ENCODE results near the gene SIK2.

The SIK2 gene

DNA sequence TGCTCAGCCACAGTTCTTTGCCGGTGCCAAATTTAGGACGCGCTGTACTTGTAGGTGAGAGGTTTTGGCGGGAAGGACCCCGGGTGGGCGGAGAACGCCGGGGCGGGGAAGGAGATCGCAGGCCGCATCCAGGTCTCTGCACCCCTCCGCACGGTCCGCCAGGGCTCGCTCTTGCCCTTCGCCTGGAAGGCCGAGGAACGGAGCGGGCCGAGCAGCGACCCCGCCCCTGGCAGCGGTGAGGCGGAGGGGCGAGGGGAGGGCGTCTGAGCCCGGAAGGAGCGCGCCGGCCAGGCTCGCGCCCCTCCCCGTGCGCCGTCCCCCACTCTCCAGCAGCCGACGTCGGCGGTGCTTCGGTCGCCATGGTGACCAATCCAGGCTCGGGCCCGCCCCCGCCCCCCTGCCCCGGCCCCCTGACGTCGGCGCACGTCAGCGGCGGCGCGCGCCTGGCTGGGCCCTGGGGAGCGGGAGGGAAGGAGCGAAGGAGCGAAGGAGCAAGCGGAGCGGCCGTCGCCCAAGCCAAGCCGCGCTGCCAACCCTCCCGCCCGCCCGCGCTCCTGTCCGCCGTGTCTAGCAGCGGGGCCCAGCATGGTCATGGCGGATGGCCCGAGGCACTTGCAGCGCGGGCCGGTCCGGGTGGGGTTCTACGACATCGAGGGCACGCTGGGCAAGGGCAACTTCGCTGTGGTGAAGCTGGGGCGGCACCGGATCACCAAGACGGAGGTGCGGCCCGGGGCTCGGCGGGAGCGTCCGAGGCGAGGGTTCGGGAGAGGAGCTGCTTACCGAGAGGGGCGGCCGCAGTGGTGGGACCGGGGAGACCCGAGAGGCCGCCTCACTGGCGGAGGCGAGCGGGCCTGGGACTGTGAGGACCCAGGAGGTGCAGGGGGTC, at the start of gene SIK2:
Gene SIK2, plus strand, starts transcription at position 471 of the 886 bp plus-strand sequence. Its CDS starts 115 bp downstream, at position 586.
- peak; percentile 99 for DNase-seq (ENCODE audit: low spot score)

DNA sequence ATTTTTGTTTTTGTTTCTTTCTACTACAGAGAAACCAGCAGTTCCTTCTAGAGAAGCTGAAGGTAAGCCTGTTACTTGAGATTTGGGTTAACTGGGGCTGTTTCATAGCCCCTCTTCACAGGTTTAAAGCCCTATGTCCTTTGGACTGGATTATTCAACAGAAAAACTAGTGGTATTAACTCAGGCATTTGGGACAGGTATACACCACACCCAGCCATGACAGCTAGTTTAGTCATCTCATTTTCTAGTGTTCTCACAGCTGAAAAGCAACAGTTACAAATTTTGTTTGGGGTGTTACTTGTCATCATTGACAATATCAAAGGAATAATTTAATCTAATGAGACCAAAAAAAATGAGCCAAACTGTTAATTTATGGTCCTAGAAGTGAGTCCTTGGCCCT, 47.7 kb upstream of the SIK2 start:
- DNase-seq (ENCODE audit: low spot score), result no peak

DNA sequence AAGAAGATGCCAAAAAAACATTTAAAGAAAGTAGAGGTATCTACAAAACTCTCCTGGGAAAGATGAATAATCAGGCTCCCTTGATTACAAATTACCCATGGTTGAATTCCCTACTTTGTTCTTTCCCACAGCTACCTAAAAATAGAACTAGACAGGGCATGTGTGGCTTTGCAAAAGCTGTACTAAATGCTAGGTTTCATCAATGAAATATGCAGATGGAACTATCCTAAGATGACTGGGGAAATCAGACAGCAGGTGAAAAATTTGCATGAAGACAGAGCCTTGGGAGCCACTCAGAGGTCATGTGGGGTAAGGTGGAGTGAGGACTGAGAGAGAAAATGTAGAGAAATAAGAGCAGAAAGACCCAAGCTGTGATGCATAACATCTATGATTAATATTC, 47.0 kb upstream of the SIK2 start:
- DNase-seq (ENCODE audit: low spot score), result no peak

DNA sequence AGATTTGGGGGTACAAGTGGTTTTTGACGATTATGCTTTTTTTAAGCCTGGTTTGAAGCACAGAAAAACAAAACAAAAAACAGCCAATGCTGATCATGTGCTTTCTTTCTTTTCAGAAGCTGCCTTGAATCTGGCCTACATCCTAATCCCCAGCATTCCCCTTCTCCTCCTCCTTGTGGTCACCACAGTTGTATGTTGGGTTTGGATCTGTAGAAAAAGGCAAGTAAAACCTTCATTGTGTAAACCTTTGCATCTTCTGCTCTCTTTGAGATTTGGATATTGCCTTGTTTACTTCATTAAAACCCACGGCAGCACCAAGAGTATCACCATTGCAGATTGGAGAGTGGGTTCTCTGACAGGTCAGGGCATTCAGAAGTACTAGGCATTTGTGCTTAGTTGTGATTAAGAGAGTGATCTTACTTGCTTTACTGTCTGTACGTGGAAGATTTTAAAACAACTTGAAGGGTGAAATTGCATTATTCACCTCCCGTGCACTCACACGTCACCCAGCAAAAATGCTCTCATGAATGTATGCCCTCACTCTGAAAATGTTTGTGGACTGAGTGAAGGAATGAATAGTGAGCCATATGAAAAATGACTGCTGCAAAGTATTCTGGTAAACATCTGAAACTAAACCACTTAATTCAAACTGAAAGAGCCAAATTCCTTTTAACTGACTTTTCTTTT, 44.7 kb upstream of the SIK2 start:
- DNase-seq (ENCODE audit: low spot score), result no peak

DNA sequence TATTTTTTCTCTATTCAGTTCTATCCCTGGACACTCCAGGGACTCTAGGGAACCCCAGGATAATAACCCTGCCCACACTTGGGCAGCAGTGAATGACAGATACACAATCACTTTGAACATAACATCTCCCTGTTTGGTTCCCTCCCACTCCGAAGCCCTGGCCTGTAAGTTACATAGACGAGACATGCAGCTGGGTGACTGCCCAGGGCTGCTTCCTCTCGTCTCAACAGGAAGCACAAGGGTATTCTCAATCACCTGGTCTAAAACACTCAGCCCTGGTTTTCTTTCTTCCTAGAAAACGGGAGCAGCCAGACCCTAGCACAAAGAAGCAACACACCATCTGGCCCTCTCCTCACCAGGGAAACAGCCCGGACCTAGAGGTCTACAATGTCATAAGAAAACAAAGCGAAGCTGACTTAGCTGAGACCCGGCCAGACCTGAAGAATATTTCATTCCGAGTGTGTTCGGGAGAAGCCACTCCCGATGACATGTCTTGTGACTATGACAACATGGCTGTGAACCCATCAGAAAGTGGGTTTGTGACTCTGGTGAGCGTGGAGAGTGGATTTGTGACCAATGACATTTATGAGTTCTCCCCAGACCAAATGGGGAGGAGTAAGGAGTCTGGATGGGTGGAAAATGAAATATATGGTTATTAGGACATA, 42.3 kb upstream of the SIK2 start:
- no peak for DNase-seq (ENCODE audit: low spot score)

DNA sequence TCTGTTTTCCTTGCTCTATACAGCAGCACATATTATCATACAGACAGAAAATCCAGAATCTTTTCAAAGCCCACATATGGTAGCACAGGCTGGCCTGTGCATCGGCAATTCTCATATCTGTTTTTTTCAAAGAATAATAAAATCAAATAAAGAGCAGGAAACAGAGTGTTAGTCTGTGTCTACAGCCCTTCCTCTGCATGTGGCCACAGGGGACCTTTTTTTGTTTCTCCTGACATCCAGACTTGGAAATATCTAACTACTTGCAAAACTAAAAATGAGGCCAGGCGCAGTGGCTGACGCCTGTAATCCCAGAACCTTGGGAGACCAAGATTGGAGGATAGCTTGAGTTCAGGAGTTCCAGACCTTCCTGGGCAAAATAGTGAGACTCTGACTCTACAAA, 41.4 kb upstream of the SIK2 start:
- no peak for DNase-seq (ENCODE audit: low spot score)

DNA sequence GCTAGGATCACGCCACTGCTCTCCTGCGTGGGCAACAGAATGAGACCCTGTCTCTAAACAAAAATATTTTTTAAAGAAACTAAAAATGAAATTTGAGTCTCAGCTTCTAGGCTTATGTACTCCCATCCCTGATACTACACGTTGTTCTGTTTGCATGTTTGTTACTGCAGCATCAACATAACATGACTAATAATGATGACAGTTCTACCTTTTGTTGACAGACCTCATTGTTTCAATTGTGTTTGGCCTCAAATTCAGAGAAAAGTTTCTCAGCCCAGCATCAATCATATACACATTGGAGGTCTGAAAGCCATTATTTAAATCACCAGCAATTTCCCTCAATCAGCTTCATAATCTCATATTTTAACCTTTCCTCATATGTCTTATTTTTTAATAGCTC, 40.9 kb upstream of the SIK2 start:
- DNase-seq (ENCODE audit: low spot score), result no peak

DNA sequence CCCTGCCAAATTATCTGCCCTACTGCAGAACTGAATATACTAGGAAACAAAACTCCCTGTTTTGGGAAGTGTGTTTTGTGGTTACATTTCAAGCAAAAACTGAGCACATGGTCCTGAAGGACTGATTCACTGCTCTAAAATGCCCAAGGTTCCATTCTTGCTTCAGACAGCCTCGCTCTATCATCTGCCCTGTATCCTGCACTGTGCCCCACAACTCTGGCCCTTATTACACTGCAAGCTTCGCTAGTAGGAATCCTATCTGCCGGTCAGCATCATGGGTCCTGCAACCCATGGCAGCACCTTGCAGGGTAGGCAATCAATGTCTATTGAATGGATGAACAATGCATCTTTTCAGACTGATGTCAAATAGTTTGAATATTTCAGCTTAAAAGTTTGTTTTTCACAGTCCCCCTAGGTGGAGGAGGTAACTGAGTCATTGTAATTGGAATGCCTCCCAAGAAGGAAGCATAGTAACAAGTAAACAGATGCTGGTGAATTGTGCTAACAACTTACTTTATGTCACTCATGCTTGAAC, 40.4 kb upstream of the SIK2 start:
- no peak for DNase-seq (ENCODE audit: low spot score)

DNA sequence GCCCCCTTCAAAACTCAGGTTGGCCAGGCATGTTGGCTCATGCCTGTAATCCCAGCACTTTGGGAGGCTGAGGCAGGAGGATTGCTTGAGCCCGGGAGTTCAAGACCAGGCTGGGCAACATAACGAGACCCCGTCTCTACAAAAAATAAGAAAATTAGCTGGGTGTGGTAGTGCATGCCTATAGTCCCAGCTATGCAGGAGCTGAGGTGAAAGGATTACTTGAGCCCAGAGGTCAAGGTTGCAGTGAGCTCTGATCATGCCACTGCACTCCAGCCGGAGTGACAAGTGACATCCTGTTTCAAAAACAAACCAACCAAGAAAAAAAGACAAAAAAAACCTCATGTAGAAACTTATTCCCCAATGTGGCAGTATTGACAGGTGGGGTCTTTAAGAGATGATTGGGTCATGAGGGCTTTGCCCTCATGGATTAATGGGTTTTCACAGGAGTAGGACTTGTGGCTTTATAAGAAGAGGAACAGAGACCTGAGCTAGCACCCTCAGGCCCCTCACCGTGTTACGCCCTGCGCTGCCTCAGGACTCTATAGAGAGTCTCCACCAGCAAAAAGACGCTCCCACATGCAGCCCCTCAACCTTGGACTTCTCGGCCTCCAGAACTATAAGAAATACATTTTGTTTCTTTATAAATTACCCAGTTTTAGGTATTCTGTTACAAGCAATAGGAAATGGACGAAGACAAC, 39.4 kb upstream of the SIK2 start:
- no peak for DNase-seq (ENCODE audit: low spot score)

DNA sequence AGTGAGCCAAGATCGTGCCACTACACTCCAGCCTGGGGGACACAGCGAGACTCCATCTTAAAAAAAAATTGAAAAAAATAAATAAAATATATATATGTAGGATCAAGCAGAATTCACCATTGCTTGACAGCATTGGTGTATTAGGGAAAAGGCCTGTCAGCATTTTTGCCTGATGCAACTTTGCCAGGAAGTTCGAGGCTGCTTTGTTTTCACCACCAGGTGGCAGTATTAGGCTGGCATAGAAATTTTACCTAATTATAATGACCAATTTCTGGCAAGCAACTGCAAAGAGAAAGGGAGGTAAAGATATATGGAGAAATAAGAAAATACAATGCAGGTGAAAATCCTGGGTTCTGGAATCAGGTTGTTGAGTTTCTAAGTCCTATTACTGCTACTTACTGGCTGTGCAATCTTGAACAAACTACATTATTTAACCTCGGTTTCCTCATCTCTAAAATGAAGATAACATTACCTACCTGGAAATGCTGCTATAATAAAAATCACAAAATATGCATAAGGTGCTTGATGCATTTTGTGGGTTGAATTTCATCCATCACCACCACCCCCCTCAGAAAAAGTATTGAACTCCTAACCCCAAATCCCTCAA, 37.0 kb upstream of the SIK2 start:
- DNase-seq (ENCODE audit: low spot score), result peak; percentile 73

DNA sequence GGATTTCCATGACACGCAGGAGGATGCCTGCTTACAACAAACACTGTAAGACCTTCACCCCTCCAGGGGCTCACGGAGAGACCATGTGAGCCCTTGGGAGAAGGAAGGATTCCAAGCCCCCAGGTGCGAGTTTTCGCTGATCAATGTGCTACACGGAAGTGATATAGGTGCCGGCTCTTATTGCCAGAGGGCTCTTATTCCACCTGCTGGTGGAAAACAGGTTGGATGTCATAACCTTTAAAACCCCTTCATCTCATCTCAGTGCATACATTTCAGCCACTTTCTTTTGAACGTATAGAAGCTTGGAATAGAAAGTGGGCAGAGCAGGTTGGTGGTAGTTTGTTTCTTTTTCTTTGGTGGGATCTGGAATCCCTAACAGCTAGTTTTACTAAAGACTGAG, 35.9 kb upstream of the SIK2 start:
- DNase-seq (ENCODE audit: low spot score), result no peak

DNA sequence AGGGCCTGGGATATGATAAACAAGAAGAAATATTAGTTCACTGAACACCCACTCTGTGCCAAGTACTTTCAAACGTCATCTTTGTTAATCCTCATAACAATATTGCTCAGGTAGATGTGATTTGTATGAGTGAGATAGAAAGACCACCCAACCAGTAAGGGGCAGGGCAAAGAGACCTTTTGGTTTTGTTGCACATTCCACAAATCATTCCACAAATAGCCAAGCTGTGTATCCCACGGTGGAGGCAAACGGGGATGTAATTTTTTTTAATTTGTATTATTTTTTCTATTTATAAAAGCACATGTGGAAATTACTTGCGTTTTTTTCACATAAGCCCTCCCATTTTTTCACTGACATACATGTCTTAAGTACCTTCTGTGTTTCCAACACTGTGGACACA, 32.8 kb upstream of the SIK2 start:
- DNase-seq (ENCODE audit: low spot score), result no peak

DNA sequence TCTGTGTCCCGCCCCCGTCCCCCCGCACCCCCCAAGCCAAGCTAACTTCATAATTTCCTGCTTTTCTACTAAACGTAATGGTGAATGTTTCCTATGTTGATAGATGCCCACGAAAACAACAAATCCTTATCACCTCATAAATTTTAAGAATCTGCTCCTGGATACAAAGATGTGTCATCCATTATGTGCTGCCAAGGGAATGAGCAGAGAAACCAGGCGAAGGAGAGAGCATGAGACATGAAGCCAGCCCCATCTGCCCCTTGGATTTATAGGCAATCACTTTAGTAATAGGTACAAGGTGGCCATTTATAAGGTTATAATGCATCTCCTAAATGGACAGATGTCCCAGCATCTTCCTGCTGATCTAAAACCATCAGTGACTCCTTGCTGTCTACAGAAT, 31.5 kb upstream of the SIK2 start:
- no peak for DNase-seq (ENCODE audit: low spot score)

DNA sequence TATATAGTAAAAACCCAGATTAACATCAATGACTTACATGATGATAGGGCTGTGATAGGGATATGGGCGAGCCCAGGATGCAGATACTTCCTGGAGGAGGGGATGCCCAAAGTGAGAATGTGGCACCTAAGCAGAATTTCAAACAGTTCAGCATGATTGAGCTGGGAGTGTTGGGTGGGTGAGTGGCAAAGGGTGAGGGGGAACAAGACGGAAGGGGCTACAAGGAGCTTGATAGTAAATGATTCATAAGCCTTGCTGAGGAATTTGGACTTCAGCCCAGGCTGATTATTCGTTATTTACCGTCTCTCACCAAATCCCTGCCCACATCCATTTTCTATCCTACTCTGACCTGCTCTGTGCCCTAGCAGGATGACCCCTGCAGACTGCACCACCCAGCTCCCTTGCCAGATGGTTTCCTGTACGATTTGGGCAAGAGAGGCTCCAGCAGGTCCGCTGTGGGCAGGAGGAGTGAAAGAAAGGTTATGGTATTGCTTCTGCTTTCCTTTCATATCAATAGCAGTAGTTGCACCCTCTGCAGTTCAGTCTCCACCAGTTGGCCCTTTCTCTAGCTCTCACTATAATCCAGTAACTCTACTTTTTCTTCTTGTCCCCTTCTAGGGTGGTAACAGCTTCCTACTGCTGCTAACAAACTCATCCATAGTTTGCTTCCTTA, 30.3 kb upstream of the SIK2 start:
- no peak for DNase-seq (ENCODE audit: low spot score)

DNA sequence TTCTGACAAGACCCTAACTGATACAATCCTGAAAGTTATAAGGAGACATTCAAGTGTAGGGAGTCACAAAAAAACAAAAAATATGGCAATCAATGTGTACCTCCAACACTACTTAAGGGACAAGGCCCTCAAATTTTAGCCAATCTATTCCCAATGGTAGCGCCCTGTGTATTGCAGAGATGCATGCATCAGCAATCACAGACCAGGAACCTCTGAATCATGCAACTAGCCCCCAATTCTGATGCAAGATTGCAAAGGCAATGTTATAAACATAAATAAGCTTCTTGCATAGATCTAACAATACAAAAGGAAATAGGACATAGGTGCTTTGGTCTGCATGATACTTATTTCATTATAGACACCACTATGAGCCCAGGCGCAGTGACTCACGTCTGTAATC, 29.7 kb upstream of the SIK2 start:
- DNase-seq (ENCODE audit: low spot score), result no peak

DNA sequence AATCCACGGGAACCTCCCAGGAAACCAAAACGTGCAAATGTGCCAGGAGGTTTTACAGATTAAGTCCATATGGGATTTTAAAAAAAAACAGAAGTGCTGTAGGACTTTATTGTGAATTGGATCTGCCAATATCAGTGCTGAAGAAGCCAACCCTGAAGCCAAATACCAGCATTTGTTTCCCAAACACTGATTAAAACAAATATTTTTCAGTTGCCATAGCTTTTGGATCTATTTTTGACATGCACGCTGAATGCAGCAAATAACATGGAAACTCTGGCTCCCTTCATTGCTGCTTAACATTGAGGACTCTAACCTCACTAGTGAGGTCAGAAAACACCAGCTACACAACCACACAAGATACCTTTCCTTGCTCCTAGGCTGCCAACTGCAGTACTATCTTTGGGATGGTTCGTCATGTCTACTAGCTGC, 28.4 kb upstream of the SIK2 start:
- no peak for DNase-seq (ENCODE audit: low spot score)

DNA sequence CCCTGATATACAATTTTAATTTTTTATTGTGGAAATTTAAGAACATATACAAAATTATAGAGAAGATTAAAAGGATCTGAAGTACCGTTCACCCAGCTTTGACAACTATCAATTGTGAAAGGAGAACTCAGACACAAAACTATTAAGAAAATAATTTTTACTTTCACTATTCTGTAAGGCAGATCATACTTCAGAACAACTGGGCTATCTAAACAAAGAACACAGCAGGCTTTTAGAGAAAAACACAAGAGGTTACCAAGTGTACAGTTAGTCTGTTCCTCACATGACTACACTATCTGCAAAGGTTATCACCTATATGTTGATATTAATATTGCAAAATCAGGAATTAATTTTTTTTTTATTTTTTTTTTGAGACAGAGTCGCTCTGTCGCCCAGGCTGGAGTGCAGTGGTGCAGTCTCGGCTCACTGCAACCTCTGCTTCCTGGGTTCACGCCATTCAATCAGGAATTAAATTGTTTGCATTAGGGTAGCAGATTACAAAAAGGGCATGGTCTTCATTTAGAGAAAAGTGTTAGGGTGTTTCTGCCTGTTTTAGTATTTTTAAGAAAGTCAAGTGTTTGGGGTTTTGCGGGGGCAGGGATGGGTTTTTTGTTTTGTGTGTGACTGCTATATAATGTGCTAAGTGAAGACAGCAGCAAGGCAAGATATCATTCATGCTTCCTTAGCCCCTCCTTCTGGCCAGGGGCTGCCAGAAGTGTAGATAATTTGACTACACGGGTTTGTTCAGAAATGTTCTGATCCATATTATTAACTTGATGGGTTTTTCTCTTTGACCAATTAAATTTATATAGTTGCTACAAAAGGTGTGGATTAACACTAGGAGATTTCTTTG, 27.6 kb upstream of the SIK2 start:
- no peak for DNase-seq (ENCODE audit: low spot score)

DNA sequence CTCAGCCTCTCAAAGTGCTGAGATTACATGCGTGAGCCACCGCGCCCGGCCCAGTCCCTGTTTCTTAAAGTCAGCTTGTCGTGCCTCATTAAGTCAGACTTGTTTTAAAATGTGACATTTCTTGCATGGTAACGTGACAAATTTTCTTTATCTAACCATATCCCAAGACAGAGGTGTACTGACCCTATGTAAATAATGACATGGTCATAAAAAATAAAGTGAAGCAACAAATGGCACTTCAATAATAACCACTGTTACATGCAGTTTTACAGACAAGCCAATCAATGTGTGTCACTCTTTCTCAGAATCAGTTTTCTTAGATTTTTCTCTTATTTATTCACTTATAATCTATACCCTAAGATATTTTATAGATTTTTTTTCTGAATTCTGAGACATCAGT, 26.5 kb upstream of the SIK2 start:
- DNase-seq (ENCODE audit: low spot score), result no peak

DNA sequence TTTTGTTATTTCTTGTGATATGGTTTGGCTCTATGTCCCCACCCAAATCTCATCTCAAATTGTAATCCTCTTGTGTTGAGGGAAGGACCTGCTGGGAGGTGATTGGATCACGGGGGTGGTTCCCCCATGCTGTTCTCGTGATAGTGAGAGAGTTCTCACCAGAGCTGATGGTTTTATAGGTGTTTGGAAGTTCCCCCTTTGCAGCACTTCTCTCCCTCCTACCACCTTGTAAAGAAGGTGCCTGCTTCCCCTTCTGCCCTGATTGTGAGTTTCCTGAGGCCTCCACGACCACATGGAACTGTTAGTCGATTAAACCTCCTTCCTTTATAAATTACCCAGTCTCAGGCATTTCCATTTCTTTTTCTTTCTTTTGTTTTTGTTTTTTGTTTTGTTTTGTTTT, 24.4 kb upstream of the SIK2 start:
- no peak for DNase-seq (ENCODE audit: low spot score)

DNA sequence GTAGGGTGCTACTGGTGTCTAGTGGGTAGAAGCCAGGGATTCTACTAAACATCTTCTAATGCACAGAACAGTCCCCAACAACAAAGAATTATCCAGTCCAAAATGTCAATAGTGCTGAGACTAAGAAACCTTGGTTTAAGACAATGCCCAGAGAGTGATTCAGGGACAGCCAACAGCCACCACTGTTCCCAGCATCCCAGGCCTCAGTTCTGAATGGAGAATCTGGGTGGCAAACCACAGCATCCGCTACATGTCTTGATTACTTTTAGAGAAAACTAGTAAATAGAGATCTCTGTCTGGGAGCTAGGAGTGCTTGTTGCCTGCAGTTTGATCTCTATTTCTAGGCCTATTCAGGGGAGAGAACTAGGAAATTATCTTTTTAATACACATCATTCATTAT, 20.9 kb upstream of the SIK2 start:
- no peak for DNase-seq (ENCODE audit: low spot score)
